HG03175 (cell line): ENCODE measurements around the gene ST3GAL4.
A peak's percentile ranks its signal among the peaks of the same experiment; 100 is the strongest.
"Not testable (repeated sequence)": the region's sequence is repeated elsewhere in the genome, so short reads cannot be mapped to it uniquely, and the experiment has no call there.

Experiments
- ATAC-seq: cut with Tn5 transposase; IDR thresholded peaks from one replicate; pipeline ENCODE4 v1.9.1; 2021; ENCODE audit warnings: mild to moderate bottlenecking, moderate library complexity; ENCODE audit not compliant: unreplicated experiment

Gene ST3GAL4

DNA sequence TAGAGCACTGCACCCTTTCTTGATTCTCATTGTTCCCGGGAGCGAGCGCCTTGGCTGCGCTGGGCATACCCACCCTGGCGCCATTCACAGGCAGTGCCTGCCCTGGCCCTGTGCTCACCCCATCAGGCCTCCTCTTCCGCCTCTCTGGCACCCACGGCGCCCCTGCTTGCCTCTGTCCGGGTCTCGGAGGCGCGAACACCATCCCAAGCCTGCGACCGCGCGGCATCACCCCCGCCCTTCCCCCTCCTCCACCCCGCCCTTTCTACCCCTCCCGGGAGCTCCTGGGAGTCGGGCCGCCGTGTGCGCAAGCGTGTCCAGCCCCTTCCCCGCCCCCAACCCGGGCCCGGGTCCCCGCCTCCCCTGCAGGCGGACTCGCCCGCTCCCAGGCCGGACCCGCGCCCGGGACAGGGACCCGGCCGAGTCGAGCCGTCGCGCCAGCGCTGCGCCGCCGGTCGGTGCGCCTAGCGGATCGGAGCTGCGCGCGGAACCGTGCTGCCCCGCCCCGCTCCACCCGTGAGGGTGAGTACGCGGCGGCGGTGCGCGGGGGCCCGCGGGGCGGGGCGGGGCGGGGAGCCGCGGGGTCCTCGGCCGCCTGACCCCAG, at the start of gene ST3GAL4:
Gene ST3GAL4 (plus strand): TSS at position 363 of the 602 bp plus-strand sequence. CDS start 50,470 bp downstream, outside the sequence.
- peak; percentile 56 for ATAC-seq

DNA sequence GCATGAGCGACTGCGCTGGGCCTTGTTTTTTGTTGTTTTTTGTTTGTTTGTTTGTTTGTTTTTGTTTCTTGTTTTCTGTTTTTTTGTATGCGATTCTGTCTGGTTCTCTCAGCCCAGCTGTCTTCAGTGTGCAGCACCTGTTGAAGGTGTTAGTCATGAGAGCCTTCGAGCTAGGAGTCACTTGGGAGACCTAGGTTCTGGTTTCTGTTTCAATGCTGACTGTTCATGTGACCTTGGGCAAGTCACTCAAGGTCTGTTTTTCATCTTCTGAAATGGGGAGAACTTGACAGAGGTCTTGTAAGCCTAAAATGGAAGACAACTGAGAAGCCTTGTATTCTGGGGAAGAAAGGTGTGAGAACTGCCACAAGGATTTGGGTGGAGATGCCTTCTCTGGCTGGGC, 49.8 kb upstream of the ST3GAL4 start:
- peak; percentile 60 for ATAC-seq

- ATAC-seq, result no peak
These were observed 47.8 kb upstream of the ST3GAL4 start for GRCh38 chr11:126307706-126308105.

GRCh38 chr11:126308271-126308671, 47.2 kb upstream of the ST3GAL4 start:
- ATAC-seq, result no peak

DNA sequence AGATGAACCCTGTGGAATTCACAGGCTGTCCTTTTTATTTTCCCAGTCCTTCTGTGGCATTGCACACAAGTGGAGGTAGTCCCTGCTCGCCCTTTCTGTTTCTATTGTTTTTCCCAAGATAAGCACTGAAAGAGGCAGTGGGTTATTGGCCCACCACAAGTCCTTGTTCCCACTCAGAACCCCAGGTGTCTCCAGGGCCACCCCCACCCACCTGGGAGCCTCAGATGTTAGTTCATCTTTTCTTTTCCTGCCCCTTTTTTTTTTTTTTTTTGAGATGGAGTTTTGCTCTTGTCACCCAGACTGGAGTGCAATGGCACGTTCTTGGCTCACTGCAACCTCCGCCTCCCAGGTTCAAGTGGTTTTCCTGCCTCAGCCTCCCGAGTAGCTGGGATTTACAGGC, 46.7 kb upstream of the ST3GAL4 start:
- ATAC-seq, result not testable (repeated sequence)

- peak; percentile 35 for ATAC-seq
These were observed 45.1 kb upstream of the ST3GAL4 start for GRCh38 chr11:126310200-126310991.

GRCh38 chr11:126310992-126311310, 44.5 kb upstream of the ST3GAL4 start:
- no peak for ATAC-seq

DNA sequence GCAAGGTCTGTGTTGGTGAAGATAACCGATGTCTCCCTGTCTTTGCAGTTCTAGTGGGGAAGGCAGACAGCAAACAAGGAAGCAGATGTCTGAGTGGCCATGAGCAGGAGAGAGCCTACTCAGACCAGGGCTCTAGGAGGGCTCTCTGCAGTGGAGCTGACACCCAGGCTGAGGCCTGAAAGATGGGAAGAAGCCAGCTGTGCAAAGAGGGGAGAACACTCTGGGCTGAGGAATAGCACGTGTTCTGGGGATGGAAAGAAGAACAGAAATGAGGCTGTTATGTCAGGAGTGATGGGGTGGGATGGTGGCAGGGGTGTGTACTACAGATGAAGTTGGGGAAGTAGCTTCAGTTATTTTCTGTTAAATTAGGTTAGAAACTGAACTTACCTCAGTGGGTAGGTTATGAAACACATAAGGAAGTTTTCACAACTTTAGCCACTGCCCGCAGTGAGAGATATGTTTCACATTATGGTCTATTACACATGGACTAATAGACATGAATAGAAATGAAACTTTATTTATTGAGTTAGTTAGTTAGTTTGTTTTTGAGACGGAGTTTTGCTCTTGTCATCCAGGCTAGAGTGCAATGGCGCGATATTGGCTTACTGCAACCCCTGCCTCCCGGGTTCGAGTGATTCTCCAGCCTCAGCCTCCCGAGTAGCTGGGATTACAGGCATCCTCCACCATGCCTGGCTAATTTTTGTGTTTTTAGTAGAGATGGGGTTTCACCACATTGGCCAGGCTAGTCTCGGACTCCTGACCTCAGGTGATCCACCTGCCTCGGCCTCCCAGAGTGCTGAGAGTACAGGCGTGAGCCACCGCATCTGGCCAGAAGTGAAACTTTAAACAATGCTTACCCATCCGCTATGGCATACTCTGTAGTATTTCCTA, 43.8 kb upstream of the ST3GAL4 start:
- ATAC-seq, result peak; percentile 80

- no peak for ATAC-seq
These were observed 42.5 kb upstream of the ST3GAL4 start for GRCh38 chr11:126312961-126313360.

DNA sequence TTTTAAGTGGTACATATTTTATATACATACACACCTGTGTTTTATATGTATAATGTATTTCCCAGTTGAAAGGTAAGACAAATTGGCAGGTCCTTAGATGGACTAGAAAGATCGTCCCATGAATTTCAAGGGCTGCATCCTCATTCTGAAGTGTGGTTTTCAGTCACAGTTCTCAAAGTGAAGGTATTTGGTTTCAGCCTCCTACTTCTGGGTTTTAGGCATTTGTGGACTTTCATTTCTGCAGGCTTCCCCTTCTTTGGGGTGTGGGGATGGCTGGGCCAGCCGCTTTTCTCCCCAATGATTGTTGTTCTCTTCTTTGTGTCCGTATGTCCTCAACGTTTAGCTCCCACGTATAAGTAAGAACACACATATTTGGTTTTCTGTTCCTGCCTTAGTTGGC, 41.7 kb upstream of the ST3GAL4 start:
- no peak for ATAC-seq

GRCh38 chr11:126317432-126317755, 38.1 kb upstream of the ST3GAL4 start:
- no peak for ATAC-seq

DNA sequence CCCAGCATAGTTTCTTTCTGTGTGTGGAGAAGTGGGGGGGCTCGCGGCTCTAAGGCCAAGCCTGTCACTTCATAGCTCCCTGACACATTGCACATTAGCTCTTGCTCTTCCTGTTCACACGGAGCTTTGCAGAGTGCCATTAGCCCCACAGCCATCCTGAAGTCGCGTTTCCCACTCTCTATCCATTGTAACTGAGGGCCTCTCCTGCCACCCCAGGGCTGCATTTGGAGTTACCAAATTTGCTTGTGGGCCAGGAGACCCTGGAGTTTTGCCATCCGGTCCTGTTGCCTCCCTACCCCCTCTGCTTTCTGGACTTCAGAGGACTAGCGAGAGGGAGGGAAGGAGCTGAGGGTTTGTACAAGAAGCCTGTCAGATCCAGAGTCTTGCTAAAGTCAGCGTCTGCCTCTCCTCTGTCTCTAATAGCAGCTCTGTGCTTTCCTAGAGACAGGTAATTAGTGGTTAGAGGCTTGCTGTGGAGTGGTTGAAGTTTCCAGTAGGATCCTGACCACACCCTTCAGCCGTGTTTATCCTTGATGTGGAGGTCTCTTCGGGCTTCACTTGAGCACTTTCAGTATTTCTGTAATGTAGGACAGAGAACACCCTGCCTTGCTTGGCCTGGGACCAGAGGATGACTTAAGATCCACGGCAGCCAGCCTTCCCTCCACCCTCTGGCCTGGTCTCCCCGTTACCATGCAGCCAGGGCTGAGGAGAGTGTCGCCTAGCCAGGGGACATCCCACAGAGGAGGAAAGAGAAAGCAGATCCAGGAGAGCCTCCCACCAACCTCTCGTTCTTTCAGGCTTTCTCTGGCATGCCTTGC, 37.5 kb upstream of the ST3GAL4 start:
- no peak for ATAC-seq

GRCh38 chr11:126318574-126319373, 36.7 kb upstream of the ST3GAL4 start:
- ATAC-seq, result peak; percentile 75

DNA sequence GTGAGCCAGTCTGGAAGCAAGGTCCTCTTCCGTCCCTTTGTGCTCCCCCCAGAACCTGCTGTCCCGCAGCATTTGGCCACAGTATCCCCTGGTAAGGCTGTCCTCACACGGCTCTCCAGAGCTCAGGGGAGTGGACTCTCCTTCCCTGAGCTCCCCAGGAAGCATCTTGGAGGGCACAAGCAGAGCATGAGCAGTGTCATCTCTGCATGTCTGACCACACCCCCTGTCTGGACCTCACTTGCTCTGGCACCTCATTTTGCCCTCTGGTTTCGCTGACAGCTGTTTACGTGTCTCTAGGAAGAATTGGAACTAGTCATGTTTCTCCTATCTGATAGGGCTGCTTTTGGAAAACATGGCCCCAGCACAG, 36.1 kb upstream of the ST3GAL4 start:
- ATAC-seq, result no peak

GRCh38 chr11:126322996-126323395, 32.5 kb upstream of the ST3GAL4 start:
- no peak for ATAC-seq

- ATAC-seq, result no peak
These were observed 28.0 kb upstream of the ST3GAL4 start for GRCh38 chr11:126327281-126328000.

DNA sequence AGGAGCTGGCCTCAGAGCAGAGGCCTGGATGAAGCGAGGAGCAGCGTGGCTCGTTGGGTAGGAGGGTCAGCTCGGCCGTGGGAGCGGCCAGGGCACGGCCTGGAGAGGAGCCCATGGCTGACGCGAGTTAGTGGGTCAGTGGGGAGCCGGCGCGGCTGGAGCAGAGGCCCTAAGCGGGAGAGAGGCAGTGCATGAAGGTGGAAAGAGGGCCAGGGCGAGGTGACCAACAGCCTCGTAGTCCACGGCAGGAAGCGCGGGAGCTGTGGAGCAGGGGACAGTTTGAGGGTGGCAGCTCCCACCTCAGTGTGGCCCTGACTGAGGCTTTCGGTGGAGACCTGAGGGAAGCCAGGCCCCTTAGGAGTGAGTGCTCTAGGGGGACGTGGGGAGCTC, 27.5 kb upstream of the ST3GAL4 start:
- no peak for ATAC-seq

DNA sequence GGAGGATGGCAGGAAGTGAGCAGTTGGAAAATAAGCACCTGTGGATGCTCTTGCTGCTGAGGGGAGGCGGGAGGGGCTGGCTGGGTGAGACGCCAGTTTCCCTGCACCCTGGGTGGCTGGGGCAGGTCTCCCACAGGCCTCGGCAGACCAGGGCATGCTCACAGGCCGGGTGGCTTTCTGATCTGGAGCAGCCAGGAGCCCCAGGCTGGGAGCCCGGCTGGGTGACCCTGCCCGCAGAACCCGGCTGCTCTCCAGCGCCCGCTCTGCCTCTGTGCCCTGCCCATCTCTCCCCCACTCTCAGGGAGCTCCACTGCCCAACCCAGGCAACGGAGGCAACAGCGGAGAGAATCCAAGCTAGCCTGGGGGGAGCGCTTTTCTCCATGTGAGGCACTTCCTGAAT, 27.0 kb upstream of the ST3GAL4 start:
- no peak for ATAC-seq

DNA sequence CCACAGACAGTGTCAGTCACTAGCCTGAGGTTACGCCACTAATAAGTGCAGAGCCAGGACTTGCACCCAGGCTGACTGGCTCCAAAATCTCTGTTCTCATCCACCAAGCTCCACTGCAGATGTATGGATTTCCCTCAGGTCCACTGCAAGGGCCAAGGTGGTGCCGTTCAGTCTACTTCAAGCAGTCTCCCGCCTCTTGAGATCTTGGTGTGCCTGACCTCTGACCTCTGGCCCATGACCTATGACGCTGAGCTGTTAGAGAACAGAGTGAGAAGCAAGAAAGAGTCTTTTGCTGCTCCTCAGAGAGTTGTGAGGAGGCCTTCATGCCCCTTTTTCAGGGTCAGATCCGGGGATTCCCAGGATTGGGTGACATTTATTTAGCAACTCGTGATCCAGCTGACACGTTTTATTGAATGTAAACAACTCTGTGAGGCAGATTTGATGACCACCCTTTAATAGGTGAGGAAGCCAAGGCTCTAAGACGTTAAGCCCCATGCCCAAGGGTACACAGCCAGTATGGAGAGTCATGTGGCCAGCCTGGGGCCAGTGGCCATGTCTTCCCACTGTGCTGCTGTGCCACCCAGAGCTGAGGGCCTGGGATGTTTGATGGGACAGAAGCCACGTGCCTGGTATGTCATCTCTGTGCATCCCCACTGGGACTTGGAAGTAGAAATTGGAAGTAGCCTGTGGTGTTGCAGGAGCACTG, 26.4 kb upstream of the ST3GAL4 start:
- ATAC-seq, result no peak
